Stimulated activated CD4-positive, alpha-beta T cell treated with anti-CD3 and anti-CD28 coated beads, Interleukin-12 subunit alpha, Interleukin-12 subunit beta, amount 100 ng/mL, for 24 hours (primary cell): Measurements from ENCODE around the gene GOLGA3.

ENCODE experiments used
- DNase-seq, 2 experiments: peaks; one replicate each; pipeline ENCODE4 v3.0.0-alpha.2; 2020; ENCODE audit warnings: low read depth in 2 of 2

Gene GOLGA3

DNA sequence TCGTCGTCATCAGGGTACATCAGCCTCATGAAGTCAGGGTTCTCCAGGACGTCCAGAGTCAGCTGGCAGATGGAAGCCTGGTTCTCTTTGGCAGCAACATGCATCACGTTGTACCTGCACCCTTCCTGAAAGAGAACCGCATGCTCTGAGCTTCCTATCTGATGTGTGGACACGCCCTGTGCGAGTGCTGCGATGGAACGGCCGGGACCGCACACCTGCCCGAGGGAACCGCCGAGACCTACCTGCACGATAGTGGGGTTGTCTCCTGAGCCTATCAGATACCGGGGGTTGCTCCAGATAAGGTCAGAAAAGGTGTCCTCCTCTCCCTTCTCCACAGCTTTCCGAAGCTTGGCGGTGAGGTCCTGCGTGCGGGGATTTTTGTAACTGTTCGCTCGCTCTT lies 80.8 kb downstream of the GOLGA3 start:
- no peak for DNase-seq

DNA sequence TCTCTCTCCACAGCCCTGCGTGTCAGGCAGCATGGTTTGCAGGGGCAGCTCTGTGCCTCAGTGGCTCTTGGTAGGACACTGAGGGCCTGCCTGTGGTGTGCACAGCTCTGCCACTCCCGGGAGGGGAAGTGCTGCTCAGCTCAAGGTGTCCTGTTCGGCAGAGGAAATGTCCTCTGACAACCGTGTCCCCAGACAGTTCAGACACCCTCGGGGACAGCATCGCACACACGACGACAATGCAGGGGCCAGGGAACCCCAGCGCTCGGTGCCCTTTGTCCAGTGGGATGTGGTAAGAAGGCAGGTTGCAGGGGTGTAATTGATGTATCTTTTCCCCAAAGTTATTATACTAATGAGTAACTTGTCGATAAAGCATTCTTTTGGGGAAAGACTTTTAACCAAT lies 81.3 kb downstream of the GOLGA3 start:
- DNase-seq: no peak

DNA sequence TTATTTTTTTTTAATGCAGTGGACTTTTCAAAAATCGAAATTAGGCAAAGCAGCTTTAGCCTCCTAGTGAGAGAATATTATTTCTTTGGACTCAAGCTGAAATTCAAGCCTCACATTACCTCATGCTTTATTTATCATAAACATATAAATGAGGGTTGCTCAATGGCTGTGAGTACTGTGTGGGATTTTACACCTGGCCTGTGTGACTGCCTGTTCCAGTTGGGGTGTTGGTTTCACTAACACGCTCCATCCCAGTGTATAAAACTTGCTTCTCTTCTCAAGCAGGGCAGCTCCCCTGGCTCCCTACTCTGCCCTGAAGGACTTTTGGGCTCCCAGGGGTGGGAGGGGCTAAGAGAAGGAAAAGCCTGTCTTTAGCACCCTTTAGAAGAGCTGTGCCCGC lies 82.1 kb downstream of the GOLGA3 start:
- no peak for DNase-seq

DNA sequence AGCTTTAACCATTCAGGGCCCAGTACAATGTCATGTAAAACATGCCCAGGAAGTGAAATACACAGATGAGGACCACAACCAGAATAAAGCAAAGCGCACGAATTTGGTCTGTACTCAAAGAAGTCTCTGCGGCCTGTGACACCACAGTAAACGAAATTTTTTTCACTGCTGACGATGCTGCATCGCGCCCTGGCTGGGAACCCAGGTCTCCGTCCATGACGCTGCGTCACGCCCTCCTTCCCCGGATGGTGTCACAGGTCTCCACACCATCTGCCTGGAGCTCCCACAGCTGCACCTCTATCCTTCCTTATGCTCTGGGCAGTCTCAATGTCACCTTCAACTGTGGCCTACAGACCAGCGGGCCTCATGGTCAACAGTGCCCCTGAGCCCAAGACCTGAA lies 84.8 kb downstream of the GOLGA3 start:
- no peak for DNase-seq

DNA sequence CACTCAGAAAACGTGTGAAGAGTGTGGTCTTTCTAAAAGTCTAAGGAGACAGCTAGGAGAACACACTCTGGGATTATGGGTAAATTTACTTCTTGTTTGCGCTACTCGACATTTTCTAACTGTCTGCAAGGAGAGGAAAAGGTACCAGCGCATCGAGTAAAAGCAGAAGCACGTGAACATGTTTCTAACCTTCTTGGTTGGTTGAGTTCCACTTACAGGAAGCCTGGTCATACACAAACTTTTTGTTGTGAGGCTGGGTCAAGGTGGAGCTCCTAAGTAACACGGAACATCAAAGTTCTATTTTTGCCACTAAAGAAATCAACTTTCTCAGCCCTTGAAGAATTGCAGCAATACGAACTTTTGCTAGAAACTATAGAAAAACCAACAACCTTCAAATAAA lies 87.0 kb downstream of the GOLGA3 start:
- no peak for DNase-seq

DNA sequence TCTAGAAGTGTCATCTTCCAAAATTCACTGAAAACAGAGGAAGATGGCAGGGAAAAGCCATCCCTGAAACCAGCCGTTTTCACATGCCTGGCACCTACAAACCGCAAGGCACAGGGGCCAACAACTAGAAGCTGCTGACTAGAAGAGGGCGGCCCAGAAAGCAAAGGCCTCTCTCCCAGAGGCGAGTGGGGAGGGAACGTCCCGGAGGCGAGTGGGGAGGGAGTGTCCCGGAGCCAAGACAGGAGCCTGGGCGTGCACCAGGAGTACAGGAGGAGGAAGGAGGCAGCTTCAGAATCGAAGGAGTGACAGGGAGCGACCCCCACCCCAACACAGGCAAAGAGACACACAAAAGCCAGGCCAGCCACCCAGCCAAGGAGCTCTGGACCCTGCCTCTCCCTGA lies 88.0 kb downstream of the GOLGA3 start:
- DNase-seq: no peak

DNA sequence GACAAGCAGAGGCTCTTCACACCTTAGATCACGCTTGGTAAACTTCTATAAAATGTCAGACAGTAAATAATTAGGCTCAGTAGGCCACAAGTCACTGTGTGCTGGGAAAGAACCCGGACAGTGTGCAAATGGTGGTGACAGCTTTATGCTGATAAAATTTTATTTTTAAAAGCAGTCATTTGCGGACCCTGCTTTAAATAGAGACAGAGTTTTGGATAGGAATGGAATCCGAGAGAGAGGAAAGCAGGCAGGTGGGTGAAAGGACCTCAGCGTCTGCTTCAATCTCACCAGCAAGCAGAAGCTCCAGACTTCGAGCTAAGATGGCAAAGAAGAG lies 88.4 kb downstream of the GOLGA3 start:
- DNase-seq: no peak

DNA sequence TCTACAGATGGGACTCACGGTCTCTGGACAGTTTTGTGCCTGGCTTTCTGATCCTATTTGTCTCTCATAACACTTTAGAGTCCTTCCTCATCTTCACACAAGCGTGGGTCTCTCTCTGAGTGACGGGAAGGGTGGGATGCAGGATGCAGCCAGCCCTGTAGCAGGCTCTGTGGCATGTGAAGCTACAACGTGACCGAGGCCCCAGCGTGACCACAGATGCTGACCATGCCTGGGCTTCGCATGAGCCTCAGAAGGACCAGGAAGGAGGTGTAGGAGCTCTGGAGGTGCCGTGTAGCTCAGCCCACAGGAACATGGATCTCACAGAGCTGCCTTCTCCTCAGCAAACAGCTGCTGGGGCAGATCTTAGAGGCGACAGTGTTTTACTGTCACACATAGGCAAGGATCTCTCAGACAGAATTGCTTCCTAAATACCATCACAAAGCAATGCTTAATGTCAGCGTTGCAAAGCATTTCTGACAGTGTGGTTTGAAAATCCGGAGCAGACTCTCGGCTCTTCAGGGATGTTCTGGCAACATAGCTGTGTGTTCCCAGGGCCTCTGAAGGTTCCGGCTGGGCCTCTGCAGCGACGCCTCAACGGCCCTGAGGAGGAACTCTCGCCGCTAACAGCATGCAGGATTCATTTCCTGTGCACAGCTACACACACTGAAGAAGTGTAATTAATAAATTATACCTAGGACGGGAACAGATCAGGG lies 88.9 kb downstream of the GOLGA3 start:
- no peak for DNase-seq

DNA sequence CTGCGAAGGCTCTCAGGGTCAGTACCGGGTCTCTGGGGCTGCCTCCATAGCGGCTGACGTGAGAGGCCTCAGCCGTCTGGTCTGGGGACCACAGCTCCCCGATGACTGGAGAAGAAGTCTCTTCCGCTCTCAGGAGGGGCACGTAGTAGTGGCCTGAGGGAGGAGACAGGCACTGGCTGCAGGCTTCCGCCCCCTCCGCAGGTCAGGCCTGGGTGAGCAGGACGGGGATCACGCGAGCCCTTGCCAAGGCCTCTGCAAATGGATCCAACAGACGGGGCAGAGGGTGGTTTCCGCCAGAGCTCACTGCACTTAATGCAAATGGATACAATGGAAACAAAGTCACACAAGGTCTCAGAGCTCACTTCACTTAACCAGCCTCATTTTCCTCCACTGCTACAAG lies 91.8 kb downstream of the GOLGA3 start:
- no peak for DNase-seq

DNA sequence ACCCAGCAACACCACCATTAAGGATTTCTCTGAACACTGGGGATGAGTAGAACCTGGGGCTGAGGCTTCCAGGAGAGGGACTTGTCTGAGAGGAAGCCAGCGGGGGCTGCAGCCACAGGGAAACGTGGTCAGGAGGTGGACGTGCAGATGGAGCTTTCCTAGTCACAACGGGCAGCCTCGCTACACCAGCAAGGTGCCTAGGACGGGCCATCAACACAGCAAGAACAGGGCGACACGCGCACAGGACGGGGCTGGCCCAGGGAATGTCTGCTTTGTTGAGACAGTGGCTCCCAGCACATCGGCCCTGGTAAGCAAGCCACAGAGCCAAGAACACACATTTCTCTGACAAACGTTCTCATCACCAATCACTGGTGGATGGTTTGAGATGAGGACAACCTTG lies 92.3 kb downstream of the GOLGA3 start:
- DNase-seq: no peak

DNA sequence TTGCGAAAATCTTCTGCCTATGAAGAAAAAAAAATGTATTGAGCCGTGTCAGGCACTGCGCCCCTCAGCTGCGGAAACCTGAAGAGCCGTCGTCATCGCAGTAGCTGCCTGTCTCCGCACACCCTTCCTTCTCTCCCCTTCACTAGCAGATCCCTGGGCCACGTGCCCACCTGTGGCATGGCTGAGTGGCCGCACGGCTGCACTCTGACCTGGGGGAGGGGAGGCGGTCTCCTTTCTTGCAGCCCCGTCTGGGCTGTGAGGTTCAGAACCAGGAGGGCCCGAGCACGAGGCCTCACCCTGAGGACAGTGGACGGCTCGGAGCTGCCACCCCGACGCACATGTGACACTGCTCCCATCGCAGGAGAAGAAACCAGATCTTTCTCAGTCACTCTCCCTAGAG lies 93.2 kb downstream of the GOLGA3 start:
- DNase-seq: no peak

DNA sequence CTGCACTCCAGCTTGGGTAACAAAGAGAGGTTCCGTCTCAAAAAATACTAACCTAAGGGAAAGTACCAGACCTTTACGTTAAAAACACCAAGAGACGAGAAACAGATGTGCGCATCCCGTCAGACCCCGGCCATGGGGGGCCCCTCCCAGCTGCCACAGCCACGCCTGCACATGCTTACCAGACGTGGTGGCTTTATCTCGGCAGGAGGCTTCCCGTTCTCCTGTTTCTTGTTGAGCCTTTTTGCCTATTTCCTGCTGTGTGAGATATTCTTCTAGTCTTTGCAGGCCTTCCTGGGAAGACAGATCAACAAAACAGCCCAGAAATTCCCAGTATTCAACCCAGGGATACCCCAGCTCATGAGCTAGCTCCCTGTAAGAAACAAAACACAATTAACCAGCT lies 94.5 kb downstream of the GOLGA3 start:
- DNase-seq: no peak

DNA sequence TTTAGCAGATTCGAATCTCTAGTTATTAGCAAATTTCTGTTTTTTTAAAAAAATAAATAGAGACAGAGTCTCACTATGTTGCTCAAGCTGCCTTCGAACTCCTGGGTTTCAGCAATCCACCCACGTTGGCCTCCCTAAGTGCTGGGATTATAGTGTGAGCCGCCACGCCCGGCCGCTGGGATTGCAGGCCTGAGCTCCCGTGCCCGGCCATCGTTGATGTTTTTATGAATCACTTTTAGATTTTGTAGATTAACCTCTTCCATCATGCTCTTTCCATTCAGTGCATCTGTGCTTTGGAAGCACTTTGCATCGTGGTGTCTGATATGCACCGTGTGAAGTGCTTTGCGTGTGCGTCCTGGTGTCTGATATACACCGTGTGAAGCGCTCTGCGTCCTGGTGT lies 97.1 kb downstream of the GOLGA3 start:
- DNase-seq: no peak

DNA sequence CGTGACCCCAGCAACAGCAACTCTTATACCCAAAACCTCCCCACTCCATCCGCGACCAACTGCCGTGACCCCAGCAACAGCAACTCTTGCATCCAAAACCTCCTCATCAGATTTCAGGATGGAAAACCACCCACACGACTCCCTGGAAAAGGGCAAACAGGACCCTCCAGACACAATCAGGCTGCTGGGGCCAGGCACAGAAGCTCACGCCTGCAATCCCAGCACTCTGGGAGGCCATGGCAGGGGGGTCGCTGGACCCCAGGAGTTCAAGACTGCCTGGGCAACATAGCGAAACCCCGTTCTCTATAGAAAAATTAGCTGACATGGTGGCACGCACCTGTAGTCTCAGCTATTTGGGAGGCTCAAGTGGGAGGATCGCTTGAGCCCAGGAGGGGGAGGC lies 98.3 kb downstream of the GOLGA3 start:
- no peak for DNase-seq

DNA sequence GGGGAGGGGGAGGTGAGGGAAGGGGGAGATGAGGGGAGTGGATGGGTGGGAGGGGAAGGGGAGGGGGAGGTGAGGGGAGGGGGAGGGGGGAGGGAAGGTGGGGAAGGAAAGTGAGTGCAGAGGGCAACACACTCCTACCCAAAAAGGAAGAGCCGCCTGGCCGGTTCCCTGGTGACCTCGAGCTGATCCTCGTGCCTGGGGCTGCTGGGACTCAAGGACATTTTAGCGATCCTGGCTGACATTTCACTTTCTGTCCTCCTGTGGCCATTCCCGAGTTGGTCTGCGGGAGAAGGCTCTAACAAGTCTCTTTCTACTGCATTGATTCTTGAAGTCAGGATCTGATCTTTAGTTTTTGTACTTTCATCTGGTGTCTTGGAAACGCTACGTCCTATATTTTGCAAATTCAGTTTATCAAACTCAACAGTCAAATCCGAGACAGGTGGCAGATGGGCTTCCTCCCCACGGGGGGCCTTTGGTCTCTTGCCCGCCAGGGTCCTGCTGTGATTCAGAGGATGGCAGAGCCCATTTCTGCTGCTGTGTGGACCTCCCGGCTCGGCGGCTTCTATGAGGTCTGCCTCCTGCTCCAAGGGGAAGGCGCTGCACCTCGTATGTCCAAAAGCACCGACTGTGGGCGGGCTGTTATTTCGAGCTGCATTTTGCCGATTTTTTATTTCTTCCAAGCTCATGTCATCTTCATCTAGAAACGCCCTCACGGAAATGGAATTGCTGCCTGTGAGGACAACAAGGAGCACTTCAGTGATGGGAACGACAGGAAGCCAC lies 98.9 kb downstream of the GOLGA3 start:
- no peak for DNase-seq

DNA sequence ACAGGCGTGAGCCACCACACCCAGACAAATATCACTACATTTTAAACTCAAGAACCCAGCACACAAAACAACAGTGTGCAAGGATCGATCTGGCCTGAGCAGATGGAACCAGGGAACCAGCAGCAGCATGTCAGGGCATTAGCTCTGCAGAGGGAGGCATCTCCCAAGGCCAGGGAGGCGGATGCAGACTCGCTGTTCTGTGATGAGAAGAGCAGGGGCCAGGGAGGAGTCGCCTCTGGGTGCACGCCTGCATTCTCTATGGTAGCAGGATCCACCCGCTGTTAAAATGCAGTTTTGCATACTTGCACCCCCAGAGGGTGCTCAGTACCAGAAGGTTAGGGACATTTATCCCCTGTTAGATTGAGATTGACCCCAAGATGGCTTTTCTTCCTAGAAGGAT lies 100.2 kb downstream of the GOLGA3 start:
- no peak for DNase-seq

DNA sequence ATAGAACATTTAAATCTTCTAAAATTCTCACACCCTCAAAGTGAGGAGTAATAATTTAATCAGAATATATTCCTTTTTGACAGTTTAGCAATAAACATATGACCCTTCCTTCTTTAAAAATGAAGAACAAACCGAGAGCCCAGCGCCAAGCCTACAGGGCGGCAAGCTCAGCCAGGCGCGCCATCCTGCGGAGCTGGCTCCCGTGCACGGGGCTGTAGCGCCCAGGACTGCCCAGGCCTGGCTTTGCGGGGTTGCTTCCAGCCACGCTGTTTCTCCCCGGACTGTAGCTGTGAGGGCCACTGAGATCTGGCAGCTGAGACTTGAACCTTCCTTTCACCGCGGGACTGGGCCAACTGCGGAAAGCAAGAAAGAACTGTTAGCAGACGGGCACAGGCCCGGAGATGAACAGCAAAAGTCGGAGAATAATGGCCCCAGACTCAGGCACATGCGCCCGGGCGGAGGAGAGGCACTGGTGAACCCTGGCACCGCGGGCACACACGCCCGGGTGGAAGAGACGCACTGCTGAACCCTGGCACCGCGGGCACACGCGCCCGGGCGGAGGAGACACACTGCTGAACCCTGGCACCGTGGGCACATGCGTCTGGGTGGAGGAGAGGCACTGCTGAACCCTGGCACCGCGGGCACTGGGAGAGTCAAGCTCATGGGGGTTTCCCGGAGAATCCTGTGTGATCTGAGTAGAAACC lies 101.4 kb downstream of the GOLGA3 start:
- no peak for DNase-seq

DNA sequence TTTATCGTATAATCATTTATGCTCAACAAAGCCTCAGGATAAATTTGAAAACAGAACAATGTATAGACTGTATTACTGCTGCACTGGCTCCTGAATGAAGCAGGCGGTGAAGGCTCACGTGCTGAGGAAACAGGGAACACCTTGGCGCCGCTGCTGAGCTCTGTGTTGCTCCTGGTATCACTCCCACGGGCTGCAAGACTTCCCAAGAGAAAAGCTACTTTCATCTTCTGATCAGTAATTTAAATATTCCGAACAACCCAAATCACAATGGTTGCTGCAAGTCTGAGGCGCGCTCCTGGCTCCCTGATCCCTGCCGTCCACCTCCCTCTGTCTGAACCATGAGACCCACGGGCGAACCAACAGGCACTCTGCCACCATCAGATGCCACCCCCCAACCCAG lies 102.3 kb downstream of the GOLGA3 start:
- DNase-seq: no peak

DNA sequence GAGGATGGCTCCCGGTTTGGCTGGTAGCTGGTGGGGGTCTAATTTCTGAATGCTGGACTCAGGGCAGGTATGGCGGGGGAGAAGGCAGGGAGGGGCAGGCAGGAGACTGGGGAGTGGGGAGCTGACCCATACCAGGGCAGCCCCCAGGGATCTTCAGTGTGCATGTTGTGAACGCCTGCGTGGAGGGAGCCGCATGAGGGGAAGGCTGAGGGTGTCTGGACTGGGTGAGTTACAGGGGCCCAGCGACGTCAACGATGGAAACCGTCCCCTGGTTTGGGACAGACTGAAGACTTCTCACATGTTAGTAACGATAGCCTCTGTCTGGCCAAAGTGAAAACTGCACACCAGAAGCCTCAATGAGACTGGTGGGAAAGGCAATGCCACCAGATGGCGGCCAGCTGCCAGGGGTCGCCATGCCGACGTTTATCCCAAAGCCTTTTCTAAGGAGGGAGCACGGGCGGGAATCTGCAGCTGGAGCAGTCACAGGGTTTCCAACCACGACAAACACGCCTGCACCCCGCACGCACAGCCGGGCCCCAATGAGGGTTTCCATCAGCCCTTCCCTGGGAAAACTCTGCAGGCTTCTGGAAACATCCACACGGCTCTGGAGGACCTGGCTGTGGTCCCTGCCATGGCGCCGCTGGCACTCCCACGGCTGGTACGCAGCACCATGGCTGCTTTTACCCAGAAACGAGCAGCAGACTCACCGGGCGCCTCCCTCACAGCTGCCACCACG lies 104.0 kb downstream of the GOLGA3 start:
- no peak for DNase-seq

DNA sequence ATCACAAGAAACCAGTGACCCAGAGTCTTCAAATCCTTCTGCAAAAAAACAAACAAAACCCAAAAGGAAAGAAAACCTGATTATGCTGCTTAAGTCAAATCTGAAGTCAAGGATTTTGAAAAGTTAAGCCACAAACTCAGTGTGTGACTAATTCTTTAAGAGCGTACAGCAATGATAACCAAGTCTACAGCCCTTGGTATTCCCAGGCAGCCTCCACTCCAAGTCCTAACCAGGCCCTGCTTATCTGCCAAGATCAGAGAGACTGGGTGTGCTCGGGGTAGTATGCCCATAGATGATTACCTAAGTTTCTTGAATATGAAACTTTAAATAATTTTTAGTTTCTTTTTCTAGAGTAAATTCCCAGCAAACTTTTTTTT lies 104.9 kb downstream of the GOLGA3 start:
- no peak for DNase-seq

DNA sequence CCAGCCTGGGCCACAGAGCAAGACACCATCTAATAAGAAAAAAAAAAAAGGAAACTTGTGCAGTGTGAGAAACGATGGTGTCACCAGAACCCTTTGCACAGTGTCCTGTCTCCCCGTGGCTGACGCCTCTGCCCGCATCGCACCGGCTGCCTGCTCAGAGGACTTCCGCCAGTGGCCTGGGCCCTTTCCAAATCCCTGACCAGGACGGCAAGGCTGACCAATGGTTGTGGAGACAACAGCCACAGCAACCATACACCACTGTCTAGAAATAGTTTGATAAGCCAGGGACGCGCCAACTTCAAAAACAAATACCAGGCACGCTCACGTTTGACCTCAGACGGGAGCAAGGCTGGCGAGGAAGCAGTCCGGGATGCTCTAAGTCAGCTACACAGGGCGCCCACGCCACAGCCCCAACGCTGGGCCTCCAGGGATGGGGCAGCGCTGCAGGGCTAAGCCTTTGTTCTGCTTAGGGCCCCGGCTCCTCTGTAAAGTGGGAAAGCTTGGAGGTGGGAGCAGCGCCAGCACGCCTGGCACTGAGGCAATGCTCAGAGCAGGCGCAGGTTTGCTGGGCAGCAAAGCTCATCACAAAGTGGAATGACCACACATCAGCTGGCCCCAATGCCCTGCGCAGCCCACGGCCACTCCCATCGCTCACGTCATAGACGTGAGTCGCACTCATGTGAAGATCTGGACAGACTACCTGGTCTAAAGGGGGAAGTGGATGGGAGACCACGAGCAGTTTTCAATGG lies 105.5 kb downstream of the GOLGA3 start:
- DNase-seq: no peak
